ENCODE measurements around the gene CEP63.
A peak's percentile ranks its signal among the peaks of the same experiment; 100 is the strongest.

GRCh38 chr3:134600685-134601463 is 115.0 kb downstream of the CEP63 start:
- TF ChIP-seq CTCF (IDR thresholded peaks at IDR 0.05) (peak; percentile 58 to 86 (median 65)), POLR2A (IDR thresholded peaks at IDR 0.05) (no peak)
